Endothelial cell of hepatic sinusoid (primary cell): ENCODE data around the gene TRIM8.

ENCODE experiments used
- in situ Hi-C: cut with HindIII; loops from 2 replicates; pipeline ENCODE4 v1.10.0; 2017; ENCODE audit warnings: low sequenced_read_pairs

TRIM8 gene

GRCh38 chr10:102614888-102615287 lies 29.4 kb upstream of the TRIM8 start:
- in situ Hi-C loops = no loop called here

- in situ Hi-C loops = no loop called here
Measured at GRCh38 chr10:102615361-102615760, 28.9 kb upstream of the TRIM8 start.

- in situ Hi-C loops = no loop called here
Measured at GRCh38 chr10:102616066-102616770, 28.1 kb upstream of the TRIM8 start.

GRCh38 chr10:102617041-102617440 lies 27.2 kb upstream of the TRIM8 start:
- in situ Hi-C loops = no loop called here

GRCh38 chr10:102617816-102618215 lies 26.5 kb upstream of the TRIM8 start:
- in situ Hi-C loops = no loop called here

- in situ Hi-C loops = no loop called here
Measured at GRCh38 chr10:102619281-102619981, 24.8 kb upstream of the TRIM8 start.

- in situ Hi-C loops = loop anchor here (5.0 kb wide), 1 partner anchor 47 kb away; no protein-coding TSS in a partner anchor
Measured at GRCh38 chr10:102620138-102620590, 24.1 kb upstream of the TRIM8 start.

GRCh38 chr10:102620591-102621442 lies 23.5 kb upstream of the TRIM8 start:
- in situ Hi-C loops = loop anchor here (5.0 kb wide), 1 partner anchor 46 kb away; no protein-coding TSS in a partner anchor

- in situ Hi-C loops = loop anchor here (5.0 kb wide), 1 partner anchor 46 kb away; no protein-coding TSS in a partner anchor
Measured at GRCh38 chr10:102621443-102622325, 22.6 kb upstream of the TRIM8 start.

- in situ Hi-C loops = loop anchor here (5.0 kb wide), 1 partner anchor 43 kb away; no protein-coding TSS in a partner anchor
Measured at GRCh38 chr10:102624094-102624493, 20.2 kb upstream of the TRIM8 start.

GRCh38 chr10:102624751-102625645 lies 19.3 kb upstream of the TRIM8 start:
- in situ Hi-C loops = loop anchor here (5.0 kb wide), 1 partner anchor 42 kb away; no protein-coding TSS in a partner anchor

GRCh38 chr10:102626026-102626685 lies 18.1 kb upstream of the TRIM8 start:
- in situ Hi-C loops = no loop called here

GRCh38 chr10:102627291-102627735 lies 17.0 kb upstream of the TRIM8 start:
- in situ Hi-C loops = no loop called here

GRCh38 chr10:102627736-102628293 lies 16.5 kb upstream of the TRIM8 start:
- in situ Hi-C loops = no loop called here

- in situ Hi-C loops = no loop called here
Measured at GRCh38 chr10:102628451-102628911, 15.8 kb upstream of the TRIM8 start.

GRCh38 chr10:102629661-102630614 lies 14.3 kb upstream of the TRIM8 start:
- in situ Hi-C loops = no loop called here

GRCh38 chr10:102630663-102631062 lies 13.6 kb upstream of the TRIM8 start:
- in situ Hi-C loops = no loop called here
